ENCODE measurements around the gene C11orf86. TPM values are rescaled to one million over a fixed set of nuclear protein-coding genes. Genes with fewer than 3 reads are reported as not detected.
"Not testable (repeated sequence)": the region's sequence is repeated elsewhere in the genome, so short reads cannot be mapped to it uniquely, and the experiment has no call there.

The C11orf86 gene
- total and polyA plus RNA-seq, 2 of the 8 experiments (the other 6 are each of a cell fraction or from before 2014, with no cell fraction given): 0.91 to 0.97 TPM

DNA sequence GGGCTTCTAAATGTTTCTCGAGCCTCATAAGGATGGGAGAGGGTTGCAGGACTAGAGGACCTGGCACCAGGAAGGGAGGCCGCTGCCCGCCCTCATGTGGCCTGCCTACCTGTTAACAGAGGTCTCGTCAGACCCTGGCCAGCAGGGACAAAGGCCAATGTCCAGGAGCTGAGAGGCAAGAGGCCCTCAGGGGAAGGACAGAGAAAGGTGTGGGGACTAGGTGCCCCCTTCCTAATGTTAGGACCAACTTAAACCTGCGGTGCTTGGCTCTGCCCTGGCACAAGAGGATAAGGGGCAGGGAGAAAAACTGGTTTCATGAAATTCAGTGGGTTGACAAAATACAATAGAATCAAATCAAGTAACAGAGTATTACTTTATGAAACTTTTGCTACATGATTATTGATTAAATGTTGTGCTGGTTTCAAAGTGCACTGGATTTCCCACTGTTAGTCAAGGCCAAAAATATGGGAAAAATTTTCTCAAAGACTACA, 27.9 kb downstream of the C11orf86 start (continued):
- TF ChIP-seq SAP30 (IDR thresholded peaks at IDR 0.05; ENCODE audit: insufficient read depth, insufficient replicate concordance, low read length) (no peak), RAD21 (IDR thresholded peaks at IDR 0.05 in 1 of 2, conservative IDR thresholded peaks at IDR 0.05 in 1 of 2; ENCODE audit: low read depth in 2 of 2, low read length in 2 of 2) (no peak), EP300 (IDR thresholded peaks at IDR 0.05; ENCODE audit: borderline replicate concordance in 1 of 2, low read depth in 2 of 2, low read length in 2 of 2) (no peak), ZNF274 (IDR thresholded peaks at IDR 0.05; ENCODE audit: borderline replicate concordance, extremely low read depth, low read length) (no peak), HDAC2 (IDR thresholded peaks at IDR 0.05; ENCODE audit: borderline replicate concordance in 1 of 2, low read depth in 2 of 2, low read length in 2 of 2) (no peak), KDM1A (IDR thresholded peaks at IDR 0.05; ENCODE audit: borderline replicate concordance, low read length) (no peak), RNF2 (IDR thresholded peaks at IDR 0.05; ENCODE audit: borderline replicate concordance, low read depth, low read length, missing control alignments, poor library complexity, severe bottlenecking) (no peak), HDAC6 (IDR thresholded peaks at IDR 0.05; ENCODE audit: low read depth, low read length) (no peak)

DNA sequence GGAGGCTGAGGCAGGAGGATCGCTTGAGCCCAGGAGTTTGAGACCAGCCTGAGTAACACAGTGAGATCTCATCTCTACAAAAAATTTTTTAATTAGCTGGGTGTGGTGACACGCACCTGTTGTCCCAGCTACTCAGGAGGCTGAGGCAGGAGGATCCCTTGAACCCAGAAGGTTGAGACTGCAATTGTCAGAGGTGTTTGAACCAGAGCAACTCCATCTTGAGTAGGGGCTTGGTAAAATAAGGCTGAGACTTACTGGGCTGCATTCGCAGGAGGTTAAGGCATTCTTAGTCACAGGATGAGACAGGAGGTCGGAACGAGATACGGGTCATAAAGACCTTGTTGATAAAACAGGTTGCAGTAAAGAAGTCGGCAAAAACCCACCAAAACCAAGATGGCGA, 30.1 kb downstream of the C11orf86 start:
- not testable (repeated sequence) for H3K23ac ChIP-seq (ENCODE audit: insufficient read length); H4K5ac ChIP-seq (ENCODE audit: insufficient read length, low read depth, low read length); H4K91ac ChIP-seq (replicated peaks; ENCODE audit: insufficient read length, low read length); H2BK20ac ChIP-seq (ENCODE audit: low read length); H3K4ac ChIP-seq (replicated peaks; ENCODE audit: insufficient read length, low read depth, low read length); H4K20me1 ChIP-seq (replicated peaks in 1 of 2; ENCODE audit: control insufficient read depth in 1 of 2, insufficient read depth in 2 of 2, low read length in 2 of 2); H3K27me3 ChIP-seq (replicated peaks in 1 of 4; ENCODE audit: control insufficient read depth in 3 of 4, extremely low read depth in 1 of 4, insufficient read depth in 3 of 4, low read length in 3 of 4); H2BK12ac ChIP-seq (ENCODE audit: low read depth, low read length); H3K79me1 ChIP-seq (ENCODE audit: low read depth, low read length); H3K27ac ChIP-seq (ENCODE audit: low read depth, low read length); H3K18ac ChIP-seq (ENCODE audit: extremely low read depth, low read length); H3K9ac ChIP-seq (replicated peaks in 1 of 4; ENCODE audit: extremely low read depth in 1 of 4, low read depth in 3 of 4, low read length in 3 of 4); H2AFZ ChIP-seq (ENCODE audit: low read length); FAIRE-seq; H3K9me3 ChIP-seq (ENCODE audit: insufficient read depth in 2 of 2, low read depth in 1 of 2, low read length in 1 of 2); H2BK120ac ChIP-seq (replicated peaks; ENCODE audit: low read depth, low read length); H2AK5ac ChIP-seq (ENCODE audit: low read depth, low read length); H3K14ac ChIP-seq (ENCODE audit: insufficient read length); H3K23me2 ChIP-seq (ENCODE audit: low read depth, low read length); H3K36me3 ChIP-seq (ENCODE audit: control insufficient read depth in 2 of 4, insufficient read depth in 4 of 4, low read length in 3 of 4); H2BK5ac ChIP-seq (ENCODE audit: low read depth, low read length); H3K79me2 ChIP-seq (ENCODE audit: control insufficient read depth in 1 of 2, insufficient read depth in 2 of 2, low read length in 2 of 2); H2BK15ac ChIP-seq (ENCODE audit: low read length); H3K4me3 ChIP-seq (ENCODE audit: extremely low read depth in 1 of 4, insufficient read depth in 2 of 4, low read depth in 3 of 4, low read length in 4 of 4); H3K4me2 ChIP-seq (ENCODE audit: insufficient read depth in 1 of 2, low read depth in 2 of 2, low read length in 2 of 2); H4K8ac ChIP-seq (ENCODE audit: extremely low read depth, insufficient read depth, low read length); DNase-seq (ENCODE audit: low read depth in 1 of 2, low spot score in 2 of 2); H3K56ac ChIP-seq (replicated peaks; ENCODE audit: insufficient read length, low read depth, low read length)
- POLR2A ChIA-PET (ENCODE audit: partially characterized antibody): interaction anchor here (0.9 to 1.9 kb wide), 2 partner anchors 10 to 19 kb away, joined by 3 to 4 read pairs; no protein-coding TSS in a partner anchor
- H3K4me1 ChIP-seq (replicated peaks in 1 of 4; ENCODE audit: control insufficient read depth in 3 of 4, insufficient read depth in 4 of 4, low read length in 3 of 4): peaks cover 7 to 17% (median 12%) of the 10 kb centered on the region in 4 experiments
- 90% methylated on average over 8 of the region's 8 CpGs; no CpG with 5 or more reads in 1 of the 2 experiments for WGBS, 2 experiments (ENCODE audit: extremely low coverage in 1 of 2, insufficient coverage in 1 of 2, insufficient read length in 1 of 2, insufficient replicate concordance in 2 of 2, low coverage in 1 of 2, low lambda C conversion rate in 2 of 2, missing lambda C conversion rate in 1 of 2)
- CTCF ChIA-PET (ENCODE audit: partially characterized antibody): interaction anchor here (2.3 kb wide), 1 partner anchor 16 kb away, joined by 10 read pairs; no protein-coding TSS in a partner anchor
